Gastrocnemius medialis (tissue), 4 donors: ENCODE data around the gene GAS7.

Experiments used
- POLR2A ChIP-seq, 2 donors: fragments of 450-650 bp; IDR thresholded peaks; one replicate each; pipeline ENCODE4 v1.6.1; 2017; ENCODE audit warnings: antibody characterized with exemption in 2 of 2, mild to moderate bottlenecking in 2 of 2, moderate library complexity in 2 of 2
- TF ChIP-seq, protein P1 (sequence below), 5 experiments: fragments of 450-650 bp in 3 of 5; fragments of 200-600 bp in 2 of 5; sonication (generic) in 2 of 5; IDR thresholded peaks in 4 of 5; conservative IDR thresholded peaks in 1 of 5; 1 replicate in 4 of 5; 2 replicates in 1 of 5; pipeline ENCODE4 v1.5.1; 2016 to 2019; ENCODE audit warnings: antibody characterized with exemption in 5 of 5, mild to moderate bottlenecking in 3 of 5, moderate library complexity in 3 of 5

- TF ChIP-seq POLR2A (IDR thresholded peaks at IDR 0.05): no peak
- TF ChIP-seq, protein P1, sequence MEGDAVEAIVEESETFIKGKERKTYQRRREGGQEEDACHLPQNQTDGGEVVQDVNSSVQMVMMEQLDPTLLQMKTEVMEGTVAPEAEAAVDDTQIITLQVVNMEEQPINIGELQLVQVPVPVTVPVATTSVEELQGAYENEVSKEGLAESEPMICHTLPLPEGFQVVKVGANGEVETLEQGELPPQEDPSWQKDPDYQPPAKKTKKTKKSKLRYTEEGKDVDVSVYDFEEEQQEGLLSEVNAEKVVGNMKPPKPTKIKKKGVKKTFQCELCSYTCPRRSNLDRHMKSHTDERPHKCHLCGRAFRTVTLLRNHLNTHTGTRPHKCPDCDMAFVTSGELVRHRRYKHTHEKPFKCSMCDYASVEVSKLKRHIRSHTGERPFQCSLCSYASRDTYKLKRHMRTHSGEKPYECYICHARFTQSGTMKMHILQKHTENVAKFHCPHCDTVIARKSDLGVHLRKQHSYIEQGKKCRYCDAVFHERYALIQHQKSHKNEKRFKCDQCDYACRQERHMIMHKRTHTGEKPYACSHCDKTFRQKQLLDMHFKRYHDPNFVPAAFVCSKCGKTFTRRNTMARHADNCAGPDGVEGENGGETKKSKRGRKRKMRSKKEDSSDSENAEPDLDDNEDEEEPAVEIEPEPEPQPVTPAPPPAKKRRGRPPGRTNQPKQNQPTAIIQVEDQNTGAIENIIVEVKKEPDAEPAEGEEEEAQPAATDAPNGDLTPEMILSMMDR (IDR thresholded peaks at IDR 0.05 in 4 of 5, conservative IDR thresholded peaks at IDR 0.05 in 1 of 5): no peak
Measured at GRCh38 chr17:9900044-9900594, 298.3 kb downstream of the GAS7 start.
